ENCODE measurements around the gene SDC1.
A peak's percentile ranks its signal among the peaks of the same experiment; 100 is the strongest.

Gene SDC1

GRCh38 chr2:20181761-20182160 is 43.2 kb downstream of the SDC1 start:
- Histone ChIP-seq H3K36me3 (ENCODE audit: control insufficient read depth, insufficient read depth, low read length) (no peaks in the 10 kb centered on the region), H3K4me1 (ENCODE audit: control insufficient read depth, insufficient read depth, low read length) (peaks cover 93% of the 10 kb centered on the region), H3K27me3 (ENCODE audit: control insufficient read depth, insufficient read depth, low read length) (no peaks in the 10 kb centered on the region)

GRCh38 chr2:20180676-20181648 is 44.0 kb downstream of the SDC1 start:
- Histone ChIP-seq H3K27me3 (ENCODE audit: control insufficient read depth, insufficient read depth, low read length) (no peaks in the 10 kb centered on the region), H3K4me3 (ENCODE audit: low read length) (no peak overlapping the region), H3K36me3 (ENCODE audit: control insufficient read depth, insufficient read depth, low read length) (no peaks in the 10 kb centered on the region), H3K4me1 (ENCODE audit: control insufficient read depth, insufficient read depth, low read length) (peaks cover 85% of the 10 kb centered on the region), H3K9me3 (ENCODE audit: control insufficient read depth, low read length) (no peaks in the 10 kb centered on the region), H3K9ac (ENCODE audit: low read length) (peak overlapping the region; percentile 45)

More at GRCh38 chr2:20181761-20182160, 43.2 kb downstream of the SDC1 start:
- no peak overlapping the region for H3K4me3 ChIP-seq (ENCODE audit: low read length)
- no peaks in the 10 kb centered on the region for H3K9me3 ChIP-seq (ENCODE audit: control insufficient read depth, low read length)
- H3K9ac ChIP-seq (ENCODE audit: low read length): no peak overlapping the region

GRCh38 chr2:20179755-20180594 is 45.0 kb downstream of the SDC1 start:
- Histone ChIP-seq H3K36me3 (ENCODE audit: control insufficient read depth, insufficient read depth, low read length) (no peaks in the 10 kb centered on the region), H3K9ac (ENCODE audit: low read length) (peak overlapping the region; percentile 63), H3K27me3 (ENCODE audit: control insufficient read depth, insufficient read depth, low read length) (no peaks in the 10 kb centered on the region), H3K4me1 (ENCODE audit: control insufficient read depth, insufficient read depth, low read length) (peaks cover 75% of the 10 kb centered on the region), H3K9me3 (ENCODE audit: control insufficient read depth, low read length) (no peaks in the 10 kb centered on the region), H3K4me3 (ENCODE audit: low read length) (no peak overlapping the region)

- Histone ChIP-seq H3K27me3 (ENCODE audit: control insufficient read depth, insufficient read depth, low read length) (no peaks in the 10 kb centered on the region), H3K4me3 (ENCODE audit: low read length) (no peak overlapping the region), H3K4me1 (ENCODE audit: control insufficient read depth, insufficient read depth, low read length) (peaks cover 69% of the 10 kb centered on the region)
These were observed 45.5 kb downstream of the SDC1 start for GRCh38 chr2:20179466-20179754.

GRCh38 chr2:20178666-20179465 is 46.1 kb downstream of the SDC1 start:
- no peaks in the 10 kb centered on the region for H3K27me3 ChIP-seq (ENCODE audit: control insufficient read depth, insufficient read depth, low read length)
- no peaks in the 10 kb centered on the region for H3K36me3 ChIP-seq (ENCODE audit: control insufficient read depth, insufficient read depth, low read length)
- H3K9me3 ChIP-seq (ENCODE audit: control insufficient read depth, low read length): no peaks in the 10 kb centered on the region
- peak overlapping the region; percentile 63 for H3K9ac ChIP-seq (ENCODE audit: low read length)
- H3K4me1 ChIP-seq (ENCODE audit: control insufficient read depth, insufficient read depth, low read length): peaks cover 64% of the 10 kb centered on the region
- H3K4me3 ChIP-seq (ENCODE audit: low read length): no peak overlapping the region

More at GRCh38 chr2:20179466-20179754, 45.5 kb downstream of the SDC1 start:
- H3K36me3 ChIP-seq (ENCODE audit: control insufficient read depth, insufficient read depth, low read length): no peaks in the 10 kb centered on the region
- H3K9ac ChIP-seq (ENCODE audit: low read length): peak overlapping the region; percentile 63
- no peaks in the 10 kb centered on the region for H3K9me3 ChIP-seq (ENCODE audit: control insufficient read depth, low read length)

- no peaks in the 10 kb centered on the region for H3K36me3 ChIP-seq (ENCODE audit: control insufficient read depth, insufficient read depth, low read length)
- no peaks in the 10 kb centered on the region for H3K27me3 ChIP-seq (ENCODE audit: control insufficient read depth, insufficient read depth, low read length)
- H3K9me3 ChIP-seq (ENCODE audit: control insufficient read depth, low read length): no peaks in the 10 kb centered on the region
- peaks cover 57% of the 10 kb centered on the region for H3K4me1 ChIP-seq (ENCODE audit: control insufficient read depth, insufficient read depth, low read length)
- H3K4me3 ChIP-seq (ENCODE audit: low read length): no peak overlapping the region
- peak overlapping the region; percentile 10 for H3K9ac ChIP-seq (ENCODE audit: low read length)
These were observed 46.7 kb downstream of the SDC1 start for GRCh38 chr2:20178249-20178607.

GRCh38 chr2:20177556-20178248 is 47.2 kb downstream of the SDC1 start:
- peaks cover 52% of the 10 kb centered on the region for H3K4me1 ChIP-seq (ENCODE audit: control insufficient read depth, insufficient read depth, low read length)
- H3K9ac ChIP-seq (ENCODE audit: low read length): no peak overlapping the region
- H3K4me3 ChIP-seq (ENCODE audit: low read length): no peak overlapping the region

GRCh38 chr2:20176760-20177159 is 48.2 kb downstream of the SDC1 start:
- H3K9ac ChIP-seq (ENCODE audit: low read length): no peak overlapping the region
- H3K36me3 ChIP-seq (ENCODE audit: control insufficient read depth, insufficient read depth, low read length): no peaks in the 10 kb centered on the region
- no peaks in the 10 kb centered on the region for H3K27me3 ChIP-seq (ENCODE audit: control insufficient read depth, insufficient read depth, low read length)
- H3K4me3 ChIP-seq (ENCODE audit: low read length): no peak overlapping the region
- no peaks in the 10 kb centered on the region for H3K9me3 ChIP-seq (ENCODE audit: control insufficient read depth, low read length)
- H3K4me1 ChIP-seq (ENCODE audit: control insufficient read depth, insufficient read depth, low read length): peaks cover 43% of the 10 kb centered on the region

More at GRCh38 chr2:20177556-20178248, 47.2 kb downstream of the SDC1 start:
- Histone ChIP-seq H3K9me3 (ENCODE audit: control insufficient read depth, low read length) (no peaks in the 10 kb centered on the region), H3K27me3 (ENCODE audit: control insufficient read depth, insufficient read depth, low read length) (no peaks in the 10 kb centered on the region), H3K36me3 (ENCODE audit: control insufficient read depth, insufficient read depth, low read length) (no peaks in the 10 kb centered on the region)

GRCh38 chr2:20175931-20176330 is 49.0 kb downstream of the SDC1 start:
- Histone ChIP-seq H3K9me3 (ENCODE audit: control insufficient read depth, low read length) (no peaks in the 10 kb centered on the region), H3K4me1 (ENCODE audit: control insufficient read depth, insufficient read depth, low read length) (peaks cover 35% of the 10 kb centered on the region), H3K27me3 (ENCODE audit: control insufficient read depth, insufficient read depth, low read length) (no peaks in the 10 kb centered on the region), H3K4me3 (ENCODE audit: low read length) (no peak overlapping the region), H3K36me3 (ENCODE audit: control insufficient read depth, insufficient read depth, low read length) (no peaks in the 10 kb centered on the region), H3K9ac (ENCODE audit: low read length) (no peak overlapping the region)

- no peaks in the 10 kb centered on the region for H3K9me3 ChIP-seq (ENCODE audit: control insufficient read depth, low read length)
- H3K27me3 ChIP-seq (ENCODE audit: control insufficient read depth, insufficient read depth, low read length): no peaks in the 10 kb centered on the region
- H3K4me1 ChIP-seq (ENCODE audit: control insufficient read depth, insufficient read depth, low read length): peaks cover 29% of the 10 kb centered on the region
- no peak overlapping the region for H3K4me3 ChIP-seq (ENCODE audit: low read length)
- H3K9ac ChIP-seq (ENCODE audit: low read length): no peak overlapping the region
- H3K36me3 ChIP-seq (ENCODE audit: control insufficient read depth, insufficient read depth, low read length): no peaks in the 10 kb centered on the region
These were observed 49.7 kb downstream of the SDC1 start for GRCh38 chr2:20175267-20175666.

GRCh38 chr2:20174410-20174809 is 50.5 kb downstream of the SDC1 start:
- Histone ChIP-seq H3K27me3 (ENCODE audit: control insufficient read depth, insufficient read depth, low read length) (no peaks in the 10 kb centered on the region), H3K9ac (ENCODE audit: low read length) (no peak overlapping the region), H3K4me3 (ENCODE audit: low read length) (no peak overlapping the region), H3K9me3 (ENCODE audit: control insufficient read depth, low read length) (no peaks in the 10 kb centered on the region), H3K36me3 (ENCODE audit: control insufficient read depth, insufficient read depth, low read length) (no peaks in the 10 kb centered on the region), H3K4me1 (ENCODE audit: control insufficient read depth, insufficient read depth, low read length) (peaks cover 20% of the 10 kb centered on the region)

All from mucosa of stomach (tissue), 1 donor.